ENCODE data around the gene PGBD5.
"Not testable (repeated sequence)": the region's sequence is repeated elsewhere in the genome, so short reads cannot be mapped to it uniquely, and the experiment has no call there.

The PGBD5 gene

GRCh38 chr1:230427094-230427876, 1.2 kb upstream of the PGBD5 start:
- no peak for FAIRE-seq

DNA sequence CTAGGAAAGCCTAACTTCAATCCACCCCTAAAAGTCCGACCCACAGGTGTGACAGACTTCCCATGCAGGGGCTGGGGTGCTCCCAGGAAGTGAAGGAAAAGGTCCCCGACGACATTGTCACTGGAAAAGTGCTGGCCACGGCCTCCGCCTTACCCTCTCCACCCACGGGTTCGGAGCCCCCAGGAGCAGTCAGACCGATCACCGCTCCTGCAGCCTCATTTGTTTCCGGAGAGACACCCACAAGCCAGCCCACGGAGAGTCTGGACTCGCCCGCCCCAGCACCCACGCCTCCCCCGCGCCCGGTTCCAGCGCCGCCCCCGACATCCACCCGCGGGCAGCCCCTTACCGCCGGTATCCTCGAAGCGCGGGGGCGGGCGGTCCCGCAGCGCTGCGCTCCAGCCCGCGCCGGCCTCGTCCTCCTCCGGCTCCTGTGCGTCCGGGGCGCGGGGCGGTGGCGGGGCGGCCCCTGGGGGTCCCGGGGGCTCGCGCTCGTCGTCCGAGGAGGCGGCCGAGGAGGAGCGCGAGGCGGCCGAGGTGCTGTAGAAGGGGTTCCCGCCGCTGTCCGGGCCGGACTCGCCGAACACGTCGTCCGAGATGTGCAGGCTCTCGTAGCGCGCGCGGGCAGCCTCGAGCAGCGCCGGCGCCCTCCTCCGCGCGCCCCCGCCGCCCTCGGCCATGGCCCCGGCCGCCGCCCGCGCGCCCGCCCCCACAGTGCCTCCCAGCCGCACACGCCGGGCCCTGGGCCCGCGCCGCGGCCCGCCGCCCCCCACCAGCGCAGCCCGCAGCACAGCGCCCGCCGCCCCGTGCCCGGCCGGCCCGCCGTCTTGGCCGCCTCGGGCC, 660 bp downstream of the PGBD5 start:
- DNase-seq (ENCODE audit: insufficient read length, low spot score) (no peak), FAIRE-seq (no peak)

More at GRCh38 chr1:230427094-230427876, 1.2 kb upstream of the PGBD5 start:
- no peak for DNase-seq (ENCODE audit: insufficient read length, low spot score)

GRCh38 chr1:230424391-230425251, 1.5 kb downstream of the PGBD5 start:
- DNase-seq (ENCODE audit: insufficient read length, low spot score) (no peak), FAIRE-seq (no peak)

DNA sequence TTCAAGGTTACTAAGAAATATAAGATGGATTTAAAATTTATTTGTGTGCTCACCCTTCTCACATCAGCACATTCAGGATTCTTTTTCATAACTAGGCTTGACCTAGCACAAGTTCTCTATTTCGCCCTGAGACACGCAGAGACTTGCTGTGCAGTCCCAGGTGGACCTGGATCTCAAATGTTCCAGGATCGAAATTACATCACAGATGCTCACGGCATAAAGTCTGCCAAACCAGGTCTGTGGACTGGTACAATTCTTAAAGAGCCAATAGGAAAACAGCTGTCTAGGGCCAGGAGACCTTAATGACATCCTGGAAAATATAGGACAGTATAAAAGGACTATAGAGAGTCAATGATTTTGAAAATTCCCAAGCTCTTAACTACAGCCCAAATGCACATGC, 2.2 kb downstream of the PGBD5 start:
- no peak for FAIRE-seq
- DNase-seq (ENCODE audit: insufficient read length, low spot score), result no peak

DNA sequence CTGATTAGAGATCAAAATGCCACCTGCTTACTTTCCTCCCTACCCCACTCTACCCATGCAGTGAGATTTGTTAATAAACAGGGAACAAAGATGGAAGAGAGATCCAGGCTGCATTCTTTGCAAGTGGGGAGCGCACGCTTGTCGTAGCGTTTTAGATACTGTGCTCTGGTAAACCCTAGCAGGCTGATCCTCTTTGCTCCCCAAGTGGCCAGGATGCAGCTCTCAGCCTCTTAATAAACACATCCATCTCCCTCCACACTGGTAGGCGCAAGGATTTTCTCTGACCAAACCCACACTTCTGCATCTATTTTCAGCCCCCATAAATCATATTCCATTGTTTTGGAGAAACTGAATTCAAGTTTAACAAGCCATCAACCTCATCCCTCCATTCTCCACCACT, 2.9 kb downstream of the PGBD5 start:
- DNase-seq (ENCODE audit: insufficient read length, low spot score), result no peak
- FAIRE-seq, result no peak

- no peak for FAIRE-seq
- DNase-seq (ENCODE audit: insufficient read length, low spot score), result no peak
Measured at GRCh38 chr1:230422221-230422981, 3.7 kb downstream of the PGBD5 start.

- no peak for DNase-seq (ENCODE audit: insufficient read length, low spot score)
Measured at GRCh38 chr1:230421481-230421880, 4.7 kb downstream of the PGBD5 start.

DNA sequence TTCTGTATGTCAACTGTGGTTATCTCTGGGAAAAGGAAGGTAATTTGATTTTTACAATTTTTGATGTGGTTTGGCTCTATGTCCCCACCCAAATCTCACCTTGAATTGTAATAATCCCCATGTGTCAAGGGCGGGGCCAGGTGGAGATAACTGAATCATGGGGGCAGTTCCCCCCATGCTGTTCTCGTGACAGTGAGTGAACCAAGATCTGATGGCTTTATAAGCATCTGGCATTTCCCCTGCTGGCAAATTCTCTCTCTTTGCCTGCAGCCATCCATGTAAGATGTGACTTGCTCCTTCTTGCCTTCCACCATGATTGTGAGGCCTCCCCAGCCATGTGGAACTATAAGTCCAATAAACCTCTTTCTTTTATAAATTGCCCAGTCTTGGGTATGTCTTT, 5.8 kb downstream of the PGBD5 start:
- not testable (repeated sequence) for DNase-seq (ENCODE audit: insufficient read length, low spot score); FAIRE-seq

More at GRCh38 chr1:230421481-230421880, 4.7 kb downstream of the PGBD5 start:
- FAIRE-seq, result no peak

- DNase-seq (ENCODE audit: insufficient read length, low spot score), result no peak
- FAIRE-seq, result no peak
Measured at GRCh38 chr1:230416430-230416829, 9.7 kb downstream of the PGBD5 start.

GRCh38 chr1:230415405-230416132, 10.6 kb downstream of the PGBD5 start:
- no peak for FAIRE-seq

GRCh38 chr1:230414694-230415093, 11.4 kb downstream of the PGBD5 start:
- no peak for FAIRE-seq
- no peak for DNase-seq (ENCODE audit: insufficient read length, low spot score)

More at GRCh38 chr1:230415405-230416132, 10.6 kb downstream of the PGBD5 start:
- DNase-seq (ENCODE audit: insufficient read length, low spot score), result no peak

GRCh38 chr1:230414102-230414501, 12.0 kb downstream of the PGBD5 start:
- FAIRE-seq (no peak), DNase-seq (ENCODE audit: insufficient read length, low spot score) (no peak)

DNA sequence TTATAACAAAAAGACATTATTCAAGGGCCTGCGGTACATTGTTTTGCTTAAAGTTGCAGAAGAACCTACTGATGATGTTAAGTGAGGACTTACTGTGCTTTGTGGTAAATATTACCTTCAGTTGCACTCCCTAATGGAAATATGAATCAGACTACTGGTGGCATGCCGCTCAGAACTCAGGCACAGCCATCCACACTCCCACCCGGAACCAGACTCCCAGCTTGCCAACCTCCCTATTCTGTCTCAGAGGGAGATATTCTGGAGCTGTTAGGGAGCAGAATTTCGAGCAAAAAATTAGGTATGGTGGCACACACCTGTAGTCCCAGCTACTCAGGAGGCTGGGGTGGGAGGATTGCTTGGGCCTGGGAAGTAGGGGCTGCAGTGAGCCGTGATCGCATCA, 13.1 kb downstream of the PGBD5 start:
- DNase-seq (ENCODE audit: insufficient read length, low spot score), result no peak

GRCh38 chr1:230408971-230409370, 17.2 kb downstream of the PGBD5 start:
- DNase-seq (ENCODE audit: insufficient read length, low spot score) (no peak), FAIRE-seq (no peak)

More for the DNA sequence above, 13.1 kb downstream of the PGBD5 start:
- no peak for FAIRE-seq

DNA sequence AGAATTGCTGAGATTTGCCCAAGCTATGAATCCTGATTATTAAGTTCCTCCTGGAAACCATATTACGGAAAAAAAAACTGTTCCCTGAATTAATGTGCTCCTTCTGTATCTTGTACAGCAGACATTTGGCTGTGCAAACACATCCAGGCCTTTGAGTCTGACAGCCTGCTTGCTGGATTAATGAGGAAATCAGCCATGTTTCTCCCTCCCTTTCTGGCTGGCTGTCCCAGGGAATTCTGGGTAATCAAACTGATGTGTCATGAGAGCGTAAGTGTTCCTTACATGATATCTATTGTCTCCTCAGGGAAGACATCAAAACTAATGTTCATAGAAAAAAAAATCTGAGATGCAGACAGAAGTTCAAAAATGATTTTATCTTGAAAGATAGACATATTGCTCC, 18.8 kb downstream of the PGBD5 start:
- DNase-seq (ENCODE audit: insufficient read length, low spot score), result no peak
- FAIRE-seq, result no peak

DNA sequence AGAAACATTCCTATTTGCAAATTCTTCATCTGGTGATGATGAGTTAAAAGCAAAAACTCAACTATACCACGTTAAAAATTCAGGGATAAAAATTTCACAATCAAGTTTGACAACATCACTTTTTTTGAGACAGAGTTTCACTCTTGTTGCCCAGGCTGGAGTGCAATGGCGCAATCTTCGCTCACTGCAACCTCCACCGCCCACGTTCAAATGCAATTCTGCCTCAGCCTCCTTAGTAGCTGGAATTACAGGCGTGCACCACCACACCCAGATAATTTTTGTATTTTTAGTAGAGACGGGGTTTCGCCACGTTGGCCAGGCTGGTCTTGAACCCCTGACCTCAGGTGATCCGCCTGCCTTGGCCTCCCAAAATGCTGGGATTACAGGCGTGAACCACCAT, 19.4 kb downstream of the PGBD5 start:
- not testable (repeated sequence) for DNase-seq (ENCODE audit: insufficient read length, low spot score); FAIRE-seq

GRCh38 chr1:230403442-230403841, 22.7 kb downstream of the PGBD5 start:
- no peak for DNase-seq (ENCODE audit: insufficient read length, low spot score)
- no peak for FAIRE-seq

DNA sequence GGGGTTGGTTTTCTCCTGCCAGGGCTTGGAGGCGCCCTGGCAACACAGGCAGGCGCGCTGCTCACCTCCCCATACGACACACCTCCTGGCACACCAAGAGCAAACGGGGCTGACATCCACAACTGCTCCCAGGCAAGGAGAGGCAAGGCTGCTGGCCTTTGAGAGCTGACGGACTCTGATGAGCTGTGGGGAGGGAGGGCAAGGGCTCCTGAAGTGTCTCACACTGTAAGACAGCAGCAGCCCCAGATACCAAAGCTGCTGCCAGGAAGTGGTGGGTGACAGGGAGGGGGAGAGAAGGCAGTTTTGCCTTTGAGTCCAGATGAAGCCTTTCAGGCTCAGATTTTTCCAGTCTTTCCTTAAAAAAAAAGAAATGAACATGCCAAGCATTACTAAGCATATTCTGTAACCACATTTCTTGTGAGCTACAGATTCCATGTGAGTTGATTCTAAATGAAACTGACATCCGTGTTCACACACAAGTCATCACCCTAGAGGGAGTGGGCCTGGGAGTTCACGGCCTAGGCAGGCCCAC, 24.3 kb downstream of the PGBD5 start:
- DNase-seq (ENCODE audit: insufficient read length, low spot score) (no peak), FAIRE-seq (no peak)

- FAIRE-seq (no peak), DNase-seq (ENCODE audit: insufficient read length, low spot score) (no peak)
Measured at GRCh38 chr1:230401101-230401500, 25.0 kb downstream of the PGBD5 start.

Data from HTR-8/SVneo (cell line).